ENCODE results near the gene RBMS2. TPM values are rescaled to one million over a fixed set of nuclear protein-coding genes. Genes with fewer than 3 reads are reported as not detected.

The RBMS2 gene
- total and polyA plus RNA-seq, 2 donors (not counting 1 experiment from before 2014, with no cell fraction given): 0.81 to 7.6 TPM

DNA sequence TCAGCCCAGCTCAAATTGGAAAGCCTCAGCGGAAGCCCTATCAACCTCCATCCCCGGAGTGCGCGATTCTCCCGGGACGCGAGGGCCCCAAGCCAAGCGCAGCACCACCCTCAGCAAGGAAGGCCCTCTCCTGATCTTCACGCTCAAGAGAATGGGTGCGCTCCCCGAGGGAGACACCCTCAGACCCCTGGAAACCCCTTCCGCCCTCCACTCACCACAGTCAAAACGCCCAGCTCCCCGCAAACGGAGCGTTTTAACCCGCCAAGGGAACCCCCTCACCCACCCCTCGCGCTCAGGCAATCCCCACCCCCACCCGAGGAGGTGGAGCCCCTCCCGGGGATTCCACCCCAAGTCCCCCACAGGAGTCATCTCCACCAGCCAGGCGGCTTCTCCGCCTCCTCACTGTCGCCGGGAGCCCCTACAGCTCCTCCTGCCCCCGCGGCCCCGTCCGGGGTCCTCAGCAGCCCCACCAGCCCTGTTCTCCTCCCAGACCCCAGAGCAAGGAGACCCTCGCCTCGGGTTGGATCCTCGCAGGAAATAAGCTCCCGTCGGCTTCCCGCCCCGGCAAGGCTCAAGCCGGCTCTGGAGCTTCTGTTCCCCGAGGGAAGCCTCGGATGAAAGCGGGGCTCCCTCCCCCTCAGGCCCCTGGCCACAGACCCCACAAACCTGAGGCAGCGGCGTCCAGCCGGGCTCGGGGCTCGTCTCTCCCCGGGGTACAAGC, 108.0 kb downstream of the RBMS2 start:
- peak overlapping the region; percentile 95 for H3K9ac ChIP-seq (ENCODE audit: low read length)
- peaks cover 63 to 70% of the 10 kb centered on the region in 2 donors for H3K4me1 ChIP-seq (ENCODE audit: control insufficient read depth in 2 of 2, insufficient read depth in 2 of 2, low read length in 2 of 2)
- POLR2A ChIA-PET: interaction anchor here (0.6 to 5.1 kb wide), 15 partner anchors 9 to 1273 kb away, joined by 3 to 18 read pairs (median 5); partner anchors contain the start of genes ATP5F1B, NACA, PTGES3 and RAB5B
- peak overlapping the region; percentile 78 for H3K4me2 ChIP-seq (replicated peaks; ENCODE audit: low read depth, low read length, poor library complexity, severe bottlenecking)
- peak overlapping the region; percentile 89 for H3K4me3 Mint-ChIP-seq
- H3K36me3 ChIP-seq (replicated peaks in 1 of 2; ENCODE audit: control extremely low read depth in 1 of 2, control insufficient read depth in 1 of 2, extremely low read depth in 1 of 2, insufficient read depth in 2 of 2, low read length in 1 of 2): no peaks in the 10 kb centered on the region
- H3K9me3 ChIP-seq (ENCODE audit: control extremely low read depth in 1 of 3, control insufficient read depth in 2 of 3, insufficient read depth in 1 of 3, low read length in 2 of 3): no peaks in the 10 kb centered on the region
- DNase-seq (peak; percentile 58), ATAC-seq (ENCODE audit: low read depth) (peak; percentile 12)
- peaks cover 77% of the 10 kb centered on the region for H3K4me1 Mint-ChIP-seq
- peak overlapping the region; percentile 98 to 100 (median 99) for H3K4me3 ChIP-seq (ENCODE audit: control extremely low read depth in 1 of 5, extremely low read depth in 1 of 5, insufficient read depth in 1 of 5, low read depth in 2 of 5, low read length in 4 of 5)
- H3K27me3 ChIP-seq (replicated peaks in 1 of 4; ENCODE audit: control extremely low read depth in 1 of 4, control insufficient read depth in 3 of 4, insufficient read depth in 4 of 4, low read length in 3 of 4): no peaks in the 10 kb centered on the region
- peak overlapping the region; percentile 92 for H3K27ac Mint-ChIP-seq
- H3K9me3 Mint-ChIP-seq (ENCODE audit: insufficient read depth): no peaks in the 10 kb centered on the region
- peak overlapping the region; percentile 66 for H2AFZ ChIP-seq (ENCODE audit: insufficient read depth, low read depth, low read length, poor library complexity, severe bottlenecking)
- no peaks in the 10 kb centered on the region for H3K27me3 Mint-ChIP-seq
- intact Hi-C loops (cut with micrococcal nuclease): loop anchor here (1.0 to 10.0 kb wide), 7 partner anchors 37 to 895 kb away; partner anchors contain the start of genes APOF, DDIT3, MBD6 and NAB2
- under 1% methylated on average over 46 of the region's 46 CpGs for WGBS (ENCODE audit: insufficient coverage)
- CTCF ChIA-PET: interaction anchor here (0.6 to 2.4 kb wide), 9 partner anchors 7 to 482 kb away, joined by 3 to 30 read pairs (median 4); partner anchors contain the start of gene ATP5F1B
- peaks cover 87% of the 10 kb centered on the region for H3K79me2 ChIP-seq (ENCODE audit: control insufficient read depth, insufficient read depth, low read length)
- no peak for TF ChIP-seq EZH2 (IDR thresholded peaks at IDR 0.05; ENCODE audit: borderline replicate concordance, insufficient read depth, low read depth, low read length, poor library complexity, severe bottlenecking)
- TF ChIP-seq, protein P1, sequence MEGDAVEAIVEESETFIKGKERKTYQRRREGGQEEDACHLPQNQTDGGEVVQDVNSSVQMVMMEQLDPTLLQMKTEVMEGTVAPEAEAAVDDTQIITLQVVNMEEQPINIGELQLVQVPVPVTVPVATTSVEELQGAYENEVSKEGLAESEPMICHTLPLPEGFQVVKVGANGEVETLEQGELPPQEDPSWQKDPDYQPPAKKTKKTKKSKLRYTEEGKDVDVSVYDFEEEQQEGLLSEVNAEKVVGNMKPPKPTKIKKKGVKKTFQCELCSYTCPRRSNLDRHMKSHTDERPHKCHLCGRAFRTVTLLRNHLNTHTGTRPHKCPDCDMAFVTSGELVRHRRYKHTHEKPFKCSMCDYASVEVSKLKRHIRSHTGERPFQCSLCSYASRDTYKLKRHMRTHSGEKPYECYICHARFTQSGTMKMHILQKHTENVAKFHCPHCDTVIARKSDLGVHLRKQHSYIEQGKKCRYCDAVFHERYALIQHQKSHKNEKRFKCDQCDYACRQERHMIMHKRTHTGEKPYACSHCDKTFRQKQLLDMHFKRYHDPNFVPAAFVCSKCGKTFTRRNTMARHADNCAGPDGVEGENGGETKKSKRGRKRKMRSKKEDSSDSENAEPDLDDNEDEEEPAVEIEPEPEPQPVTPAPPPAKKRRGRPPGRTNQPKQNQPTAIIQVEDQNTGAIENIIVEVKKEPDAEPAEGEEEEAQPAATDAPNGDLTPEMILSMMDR (IDR thresholded peaks at IDR 0.05): no peak
- peaks cover 25% of the 10 kb centered on the region for H4K20me1 ChIP-seq (ENCODE audit: control insufficient read depth, insufficient read depth, low read length, poor library complexity, severe bottlenecking)
- H3K27ac ChIP-seq (ENCODE audit: low read length in 2 of 2): peak overlapping the region; percentile 97 to 98
